SK-N-MC (cell line): Measurements from ENCODE around the gene WDR3.

Experiments
- EZH2 ChIP-seq: fragments of 200-600 bp; sonication (generic); IDR thresholded peaks from one replicate; pipeline ENCODE4 v1.6.1; 2017; ENCODE audit warnings: antibody characterized with exemption
- POLR2AphosphoS5 ChIP-seq: IDR thresholded peaks from 2 replicates; pipeline ENCODE4 v1.6.1; 2012; ENCODE audit warnings: mild to moderate bottlenecking, low read depth, low read length, borderline replicate concordance

DNA sequence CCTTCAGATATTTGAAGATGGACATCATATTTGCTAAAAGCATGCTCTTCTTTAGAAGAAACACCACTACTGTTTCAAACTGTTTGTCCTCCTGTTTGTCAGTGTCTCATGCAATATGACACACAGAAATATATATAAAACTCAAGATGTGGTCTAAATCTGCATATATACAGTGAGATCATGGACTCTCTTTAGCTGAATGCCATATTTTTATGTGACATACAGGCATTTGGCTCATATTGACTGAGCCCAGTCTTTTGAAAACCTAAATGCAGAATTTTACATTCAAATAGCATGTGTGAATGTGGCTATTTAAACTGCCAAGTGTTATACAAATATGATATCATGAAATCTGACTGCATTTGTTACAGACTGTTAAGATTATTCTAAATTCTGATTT, 18.5 kb upstream of the WDR3 start:
- TF ChIP-seq EZH2 (no peak), POLR2AphosphoS5 (no peak)
